HEK293 (cell line): ENCODE measurements around the gene ZNF285.

Experiments used
- CTCF ChIA-PET: fragments of 350-600 bp; formaldehyde crosslinking; extraction: SDS; loops from one replicate; lab custom pipeline; 2021; ENCODE audit warnings: antibody characterized with exemption; lab: Yijun Ruan, JAX
- POLR2A ChIA-PET: fragments of 300-600 bp; formaldehyde crosslinking; extraction: SDS; loops from one replicate; lab custom pipeline; 2020; ENCODE audit warnings: antibody characterized with exemption, inconsistent platforms; lab: Yijun Ruan, JAX
- H3K27ac ChIP-seq: fragments of 200-500 bp; sonication (Bioruptor generic); 2 replicates; pipeline ENCODE4 v1.5.1; 2014; ENCODE audit warnings: low read depth, low read length, control low read depth, inconsistent platforms; ENCODE audit errors: extremely low read depth
- H3K36me3 ChIP-seq, 2 experiments: fragments of 200-500 bp in 1 of 2; sonication (Bioruptor generic) in 1 of 2; 1 replicate in 1 of 2; 2 replicates in 1 of 2; pipeline ENCODE4 v1.5.1; 2014 to 2017; ENCODE audit warnings: inconsistent platforms in 2 of 2, low read length in 2 of 2; ENCODE audit not compliant: control insufficient read depth in 2 of 2, insufficient read depth in 1 of 2
- H3K4me1 ChIP-seq: fragments of 200-500 bp; sonication (Bioruptor generic); 2 replicates; pipeline ENCODE4 v1.5.1; 2014; ENCODE audit warnings: mild to moderate bottlenecking, low read length, inconsistent platforms; ENCODE audit not compliant: control insufficient read depth, insufficient read depth
- H3K4me3 ChIP-seq: 2 replicates; pipeline ENCODE4 v1.5.1; 2011; ENCODE audit warnings: low read depth, mild to moderate bottlenecking, control low read depth, low read length, moderate library complexity
- H3K9me3 ChIP-seq: fragments of 200-500 bp; sonication (Bioruptor generic); 2 replicates; pipeline ENCODE4 v1.5.1; 2014; ENCODE audit warnings: low read depth, low read length, inconsistent platforms; ENCODE audit not compliant: control insufficient read depth, insufficient read depth
- GLIS1 ChIP-seq: fragments of 450-650 bp; formaldehyde crosslinking; IDR thresholded peaks from 2 replicates; pipeline ENCODE4 v1.5.1; 2016; ENCODE audit warnings: missing biosample characterization, missing genetic modification characterization
- HOXC10 ChIP-seq: sonication (generic); formaldehyde crosslinking; IDR thresholded peaks from 2 replicates; pipeline ENCODE4 v1.8.1; 2023; ENCODE audit warnings: mild to moderate bottlenecking, missing genetic modification reagents
- KLF8 ChIP-seq: fragments of 450-650 bp; formaldehyde crosslinking; IDR thresholded peaks from 2 replicates; pipeline ENCODE4 v1.5.1; 2016; ENCODE audit warnings: missing biosample characterization, missing genetic modification characterization
- KLF9 ChIP-seq: fragments of 450-650 bp; formaldehyde crosslinking; IDR thresholded peaks from 2 replicates; pipeline ENCODE4 v1.5.1; 2016; ENCODE audit warnings: missing biosample characterization, missing genetic modification characterization, low read depth
- MZF1 ChIP-seq: fragments of 450-650 bp; formaldehyde crosslinking; IDR thresholded peaks from 2 replicates; pipeline ENCODE4 v1.5.1; 2017; ENCODE audit warnings: missing biosample characterization, missing genetic modification characterization, borderline replicate concordance
- REPIN1 ChIP-seq: fragments of 450-650 bp; formaldehyde crosslinking; IDR thresholded peaks from 2 replicates; pipeline ENCODE4 v1.5.1; 2017; ENCODE audit warnings: missing biosample characterization, missing genetic modification characterization, low read depth
- SP2 ChIP-seq: fragments of 450-650 bp; formaldehyde crosslinking; IDR thresholded peaks from 2 replicates; pipeline ENCODE4 v1.5.1; 2016; ENCODE audit warnings: missing biosample characterization, missing genetic modification characterization
- YY1 ChIP-seq: fragments of 450-650 bp; formaldehyde crosslinking; IDR thresholded peaks from 2 replicates; pipeline ENCODE4 v1.5.1; 2018; ENCODE audit warnings: missing biosample characterization, missing genetic modification characterization
- YY2 ChIP-seq: fragments of 450-650 bp; formaldehyde crosslinking; IDR thresholded peaks from 2 replicates; pipeline ENCODE4 v1.5.1; 2016; ENCODE audit warnings: missing biosample characterization, missing genetic modification characterization
- ZBTB21 ChIP-seq: fragments of 450-650 bp; formaldehyde crosslinking; IDR thresholded peaks from 2 replicates; pipeline ENCODE4 v1.5.1; 2017; ENCODE audit warnings: missing biosample characterization, missing genetic modification characterization
- ZFHX2 ChIP-seq: fragments of 450-650 bp; formaldehyde crosslinking; conservative IDR thresholded peaks from 2 replicates; pipeline ENCODE4 v1.5.1; 2016; ENCODE audit warnings: missing biosample characterization, missing genetic modification characterization
- ZNF175 ChIP-seq: fragments of 450-650 bp; formaldehyde crosslinking; IDR thresholded peaks from 2 replicates; pipeline ENCODE4 v1.5.1; 2016; ENCODE audit warnings: missing biosample characterization, missing genetic modification characterization
- ZNF311 ChIP-seq: fragments of 450-650 bp; formaldehyde crosslinking; IDR thresholded peaks from 2 replicates; pipeline ENCODE4 v1.5.1; 2017; ENCODE audit warnings: missing biosample characterization, missing genetic modification characterization, borderline replicate concordance
- ZNF335 ChIP-seq: fragments of 450-650 bp; formaldehyde crosslinking; conservative IDR thresholded peaks from 2 replicates; pipeline ENCODE4 v1.5.1; 2016; ENCODE audit warnings: missing biosample characterization, missing genetic modification characterization
- ZNF560 ChIP-seq: fragments of 450-650 bp; formaldehyde crosslinking; IDR thresholded peaks from 2 replicates; pipeline ENCODE4 v1.5.1; 2017; ENCODE audit warnings: missing biosample characterization, missing genetic modification characterization, borderline replicate concordance
- ZNF610 ChIP-seq: fragments of 450-650 bp; formaldehyde crosslinking; IDR thresholded peaks from 2 replicates; pipeline ENCODE4 v1.5.1; 2016; ENCODE audit warnings: missing biosample characterization, missing genetic modification characterization, borderline replicate concordance
- ZNF654 ChIP-seq: fragments of 450-650 bp; formaldehyde crosslinking; IDR thresholded peaks from 2 replicates; pipeline ENCODE4 v1.5.1; 2016; ENCODE audit warnings: low read depth, missing biosample characterization, missing genetic modification characterization
- ZSCAN30 ChIP-seq: fragments of 450-650 bp; IDR thresholded peaks from 2 replicates; pipeline ENCODE4 v1.5.1; 2018; ENCODE audit warnings: missing biosample characterization, mild to moderate bottlenecking, missing genetic modification characterization, moderate library complexity
- TF ChIP-seq, protein P1 (sequence below): fragments of 450-650 bp; formaldehyde crosslinking; conservative IDR thresholded peaks from 2 replicates; pipeline ENCODE4 v1.5.1; 2016; ENCODE audit warnings: low read depth, missing biosample characterization, missing genetic modification characterization
- TF ChIP-seq, protein P2 (sequence below): fragments of 450-650 bp; formaldehyde crosslinking; IDR thresholded peaks from 2 replicates; pipeline ENCODE4 v1.5.1; 2016; ENCODE audit warnings: missing biosample characterization, missing genetic modification characterization
- TF ChIP-seq, protein P3 (sequence below): fragments of 450-650 bp; formaldehyde crosslinking; IDR thresholded peaks from 2 replicates; pipeline ENCODE4 v1.5.1; 2016; ENCODE audit warnings: missing biosample characterization, missing genetic modification characterization
- TF ChIP-seq, protein P4 (sequence below): sonication (generic); formaldehyde crosslinking; IDR thresholded peaks from 2 replicates; pipeline ENCODE4 v1.8.1; 2022; ENCODE audit warnings: mild to moderate bottlenecking, moderate library complexity, missing genetic modification reagents

The ZNF285 gene

DNA sequence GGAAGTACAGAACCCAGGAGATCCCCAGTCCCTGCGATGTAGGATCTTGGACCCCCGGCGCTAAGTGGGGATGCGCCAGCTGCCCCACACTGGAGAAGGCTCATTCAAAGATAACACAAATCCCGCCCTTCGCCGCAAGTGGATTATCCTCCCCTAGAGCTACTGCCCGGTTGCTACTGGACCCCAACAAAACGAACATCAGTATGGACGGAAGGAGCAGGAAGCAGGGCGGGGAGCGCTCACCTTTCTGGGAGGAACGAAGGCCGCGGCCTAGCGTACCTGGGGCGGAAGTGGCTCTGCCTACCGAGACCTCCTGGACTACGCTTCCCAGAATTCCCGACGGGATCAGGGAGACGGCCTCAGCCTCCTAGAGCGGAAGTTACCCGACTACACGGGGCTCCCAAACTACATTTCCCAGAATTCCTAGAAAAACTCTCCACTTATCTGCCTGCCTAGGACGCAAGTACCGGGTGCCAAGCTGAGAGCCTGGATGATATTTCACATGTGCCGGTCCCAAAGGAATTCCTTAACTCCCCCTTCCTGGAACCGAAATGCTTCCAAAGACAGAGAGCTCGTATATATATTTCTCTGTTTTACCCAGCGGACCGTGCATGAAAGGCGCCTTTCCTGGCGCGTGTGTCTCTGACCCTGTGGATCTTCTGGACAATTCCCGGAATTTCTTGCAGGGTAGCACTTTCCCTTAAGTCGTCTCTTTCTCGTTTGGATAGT, 44.9 kb downstream of the ZNF285 start, which contains the start of gene ZNF112 (continued):
- TF ChIP-seq, protein P1, sequence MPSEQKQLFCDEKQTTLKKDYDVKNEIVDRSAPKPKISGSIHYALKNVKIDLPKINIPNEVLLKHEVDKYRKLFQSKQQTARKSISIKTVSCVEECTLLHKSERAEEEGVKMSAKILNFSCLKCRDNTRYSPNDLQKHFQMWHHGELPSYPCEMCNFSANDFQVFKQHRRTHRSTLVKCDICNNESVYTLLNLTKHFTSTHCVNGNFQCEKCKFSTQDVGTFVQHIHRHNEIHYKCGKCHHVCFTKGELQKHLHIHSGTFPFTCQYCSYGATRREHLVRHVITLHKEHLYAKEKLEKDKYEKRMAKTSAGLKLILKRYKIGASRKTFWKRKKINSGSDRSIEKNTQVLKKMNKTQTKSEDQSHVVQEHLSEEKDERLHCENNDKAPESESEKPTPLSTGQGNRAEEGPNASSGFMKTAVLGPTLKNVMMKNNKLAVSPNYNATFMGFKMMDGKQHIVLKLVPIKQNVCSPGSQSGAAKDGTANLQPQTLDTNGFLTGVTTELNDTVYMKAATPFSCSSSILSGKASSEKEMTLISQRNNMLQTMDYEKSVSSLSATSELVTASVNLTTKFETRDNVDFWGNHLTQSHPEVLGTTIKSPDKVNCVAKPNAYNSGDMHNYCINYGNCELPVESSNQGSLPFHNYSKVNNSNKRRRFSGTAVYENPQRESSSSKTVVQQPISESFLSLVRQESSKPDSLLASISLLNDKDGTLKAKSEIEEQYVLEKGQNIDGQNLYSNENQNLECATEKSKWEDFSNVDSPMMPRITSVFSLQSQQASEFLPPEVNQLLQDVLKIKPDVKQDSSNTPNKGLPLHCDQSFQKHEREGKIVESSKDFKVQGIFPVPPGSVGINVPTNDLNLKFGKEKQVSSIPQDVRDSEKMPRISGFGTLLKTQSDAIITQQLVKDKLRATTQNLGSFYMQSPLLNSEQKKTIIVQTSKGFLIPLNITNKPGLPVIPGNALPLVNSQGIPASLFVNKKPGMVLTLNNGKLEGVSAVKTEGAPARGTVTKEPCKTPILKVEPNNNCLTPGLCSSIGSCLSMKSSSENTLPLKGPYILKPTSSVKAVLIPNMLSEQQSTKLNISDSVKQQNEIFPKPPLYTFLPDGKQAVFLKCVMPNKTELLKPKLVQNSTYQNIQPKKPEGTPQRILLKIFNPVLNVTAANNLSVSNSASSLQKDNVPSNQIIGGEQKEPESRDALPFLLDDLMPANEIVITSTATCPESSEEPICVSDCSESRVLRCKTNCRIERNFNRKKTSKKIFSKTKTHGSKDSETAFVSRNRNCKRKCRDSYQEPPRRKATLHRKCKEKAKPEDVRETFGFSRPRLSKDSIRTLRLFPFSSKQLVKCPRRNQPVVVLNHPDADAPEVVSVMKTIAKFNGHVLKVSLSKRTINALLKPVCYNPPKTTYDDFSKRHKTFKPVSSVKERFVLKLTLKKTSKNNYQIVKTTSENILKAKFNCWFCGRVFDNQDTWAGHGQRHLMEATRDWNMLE (tag by site-specific recombination), result peak; percentile 77; the same call in 1 of the 2 replicates
- TF ChIP-seq ZBTB21 (no peak), HOXC10 (CRISPR knock-in tag) (no peak), ZNF560 (no peak), GLIS1 (tag by site-specific recombination) (0 out of 2 replicates have a peak, but pooled peaks have one; percentile 21), YY1 (tag by site-specific recombination) (no peak), ZNF610 (tag by site-specific recombination) (no peak), SP2 (tag by site-specific recombination) (peak; percentile 63), KLF8 (tag by site-specific recombination) (peak; percentile 68; the same call in 1 of the 2 replicates), ZNF335 (tag by site-specific recombination) (peak; percentile 98)

DNA sequence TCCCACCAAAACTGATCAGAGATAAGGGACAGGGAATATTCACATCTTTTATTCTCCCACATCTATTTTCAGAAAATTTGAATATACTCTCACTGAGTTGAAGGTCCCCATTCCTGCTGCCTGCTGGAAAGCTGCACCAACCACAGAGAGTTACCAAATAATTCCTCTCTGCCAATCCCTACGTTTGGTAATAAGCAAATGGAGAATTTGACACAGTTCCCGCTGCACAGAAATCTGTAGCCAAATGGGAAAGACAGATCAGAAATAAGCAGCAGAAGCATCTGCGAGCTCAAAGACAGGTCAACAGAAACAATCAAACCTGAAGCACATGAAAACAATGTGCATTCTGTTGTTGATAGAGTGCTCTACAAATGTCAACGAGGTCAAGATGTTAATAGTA, 54.9 kb downstream of the ZNF285 start:
- ChIA-PET POLR2A (no interaction called here), CTCF (no interaction called here)
- peaks cover 4 to 13% of the 10 kb centered on the region in 2 experiments; a peak in 2 of 3 replicates for H3K36me3 ChIP-seq
- H3K4me1 ChIP-seq, result no peaks in the 10 kb centered on the region
- no peak overlapping the region for H3K4me3 ChIP-seq
- peaks cover 2% of the 10 kb centered on the region for H3K9me3 ChIP-seq
- H3K27ac ChIP-seq, result no peak overlapping the region
- TF ChIP-seq, protein P2, sequence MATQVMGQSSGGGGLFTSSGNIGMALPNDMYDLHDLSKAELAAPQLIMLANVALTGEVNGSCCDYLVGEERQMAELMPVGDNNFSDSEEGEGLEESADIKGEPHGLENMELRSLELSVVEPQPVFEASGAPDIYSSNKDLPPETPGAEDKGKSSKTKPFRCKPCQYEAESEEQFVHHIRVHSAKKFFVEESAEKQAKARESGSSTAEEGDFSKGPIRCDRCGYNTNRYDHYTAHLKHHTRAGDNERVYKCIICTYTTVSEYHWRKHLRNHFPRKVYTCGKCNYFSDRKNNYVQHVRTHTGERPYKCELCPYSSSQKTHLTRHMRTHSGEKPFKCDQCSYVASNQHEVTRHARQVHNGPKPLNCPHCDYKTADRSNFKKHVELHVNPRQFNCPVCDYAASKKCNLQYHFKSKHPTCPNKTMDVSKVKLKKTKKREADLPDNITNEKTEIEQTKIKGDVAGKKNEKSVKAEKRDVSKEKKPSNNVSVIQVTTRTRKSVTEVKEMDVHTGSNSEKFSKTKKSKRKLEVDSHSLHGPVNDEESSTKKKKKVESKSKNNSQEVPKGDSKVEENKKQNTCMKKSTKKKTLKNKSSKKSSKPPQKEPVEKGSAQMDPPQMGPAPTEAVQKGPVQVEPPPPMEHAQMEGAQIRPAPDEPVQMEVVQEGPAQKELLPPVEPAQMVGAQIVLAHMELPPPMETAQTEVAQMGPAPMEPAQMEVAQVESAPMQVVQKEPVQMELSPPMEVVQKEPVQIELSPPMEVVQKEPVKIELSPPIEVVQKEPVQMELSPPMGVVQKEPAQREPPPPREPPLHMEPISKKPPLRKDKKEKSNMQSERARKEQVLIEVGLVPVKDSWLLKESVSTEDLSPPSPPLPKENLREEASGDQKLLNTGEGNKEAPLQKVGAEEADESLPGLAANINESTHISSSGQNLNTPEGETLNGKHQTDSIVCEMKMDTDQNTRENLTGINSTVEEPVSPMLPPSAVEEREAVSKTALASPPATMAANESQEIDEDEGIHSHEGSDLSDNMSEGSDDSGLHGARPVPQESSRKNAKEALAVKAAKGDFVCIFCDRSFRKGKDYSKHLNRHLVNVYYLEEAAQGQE, result no peak
- TF ChIP-seq ZFHX2 (tag by site-specific recombination) (no peak), ZNF654 (tag by site-specific recombination) (no peak), HOXC10 (CRISPR knock-in tag) (no peak), REPIN1 (tag by site-specific recombination) (no peak), ZNF175 (tag by site-specific recombination) (no peak), KLF9 (tag by site-specific recombination) (no peak), ZNF311 (tag by site-specific recombination) (no peak), MZF1 (tag by site-specific recombination) (no peak), ZSCAN30 (no peak), YY2 (tag by site-specific recombination) (no peak)
- TF ChIP-seq, protein P3, sequence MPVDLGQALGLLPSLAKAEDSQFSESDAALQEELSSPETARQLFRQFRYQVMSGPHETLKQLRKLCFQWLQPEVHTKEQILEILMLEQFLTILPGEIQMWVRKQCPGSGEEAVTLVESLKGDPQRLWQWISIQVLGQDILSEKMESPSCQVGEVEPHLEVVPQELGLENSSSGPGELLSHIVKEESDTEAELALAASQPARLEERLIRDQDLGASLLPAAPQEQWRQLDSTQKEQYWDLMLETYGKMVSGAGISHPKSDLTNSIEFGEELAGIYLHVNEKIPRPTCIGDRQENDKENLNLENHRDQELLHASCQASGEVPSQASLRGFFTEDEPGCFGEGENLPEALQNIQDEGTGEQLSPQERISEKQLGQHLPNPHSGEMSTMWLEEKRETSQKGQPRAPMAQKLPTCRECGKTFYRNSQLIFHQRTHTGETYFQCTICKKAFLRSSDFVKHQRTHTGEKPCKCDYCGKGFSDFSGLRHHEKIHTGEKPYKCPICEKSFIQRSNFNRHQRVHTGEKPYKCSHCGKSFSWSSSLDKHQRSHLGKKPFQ, result no peak
- TF ChIP-seq, protein P4, sequence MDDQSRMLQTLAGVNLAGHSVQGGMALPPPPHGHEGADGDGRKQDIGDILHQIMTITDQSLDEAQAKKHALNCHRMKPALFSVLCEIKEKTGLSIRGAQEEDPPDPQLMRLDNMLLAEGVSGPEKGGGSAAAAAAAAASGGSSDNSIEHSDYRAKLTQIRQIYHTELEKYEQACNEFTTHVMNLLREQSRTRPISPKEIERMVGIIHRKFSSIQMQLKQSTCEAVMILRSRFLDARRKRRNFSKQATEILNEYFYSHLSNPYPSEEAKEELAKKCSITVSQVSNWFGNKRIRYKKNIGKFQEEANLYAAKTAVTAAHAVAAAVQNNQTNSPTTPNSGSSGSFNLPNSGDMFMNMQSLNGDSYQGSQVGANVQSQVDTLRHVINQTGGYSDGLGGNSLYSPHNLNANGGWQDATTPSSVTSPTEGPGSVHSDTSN (CRISPR knock-in tag), result no peak
